K562 (cell line): ENCODE results near the gene SERPINA6. TPM values are rescaled to one million over a fixed set of nuclear protein-coding genes. Genes with fewer than 3 reads are reported as not detected.

ENCODE experiments used
- EP300 ChIP-seq: IDR thresholded peaks from 2 replicates; pipeline ENCODE4 v1.6.1; 2012; ENCODE audit warnings: low read length, improper control_type of control experiment
- FOXK2 ChIP-seq, 2 experiments: fragments of 450-650 bp; IDR thresholded peaks in 1 of 2; conservative IDR thresholded peaks in 1 of 2; 2 replicates each; pipeline ENCODE4 v1.6.1; 2016; ENCODE audit warnings: low read depth in 2 of 2, mild to moderate bottlenecking in 1 of 2
- GTF3C2 ChIP-seq: IDR thresholded peaks from 3 replicates; pipeline ENCODE4 v1.6.1; 2011; ENCODE audit warnings: borderline replicate concordance, mild to moderate bottlenecking, moderate library complexity; ENCODE audit not compliant: insufficient read length; ENCODE audit errors: extremely low read depth
- JUNB ChIP-seq: fragments of 450-650 bp; formaldehyde crosslinking; conservative IDR thresholded peaks from 2 replicates; pipeline ENCODE4 v1.4.0; 2020; ENCODE audit warnings: mild to moderate bottlenecking
- MGA ChIP-seq: fragments of 450-650 bp; IDR thresholded peaks from 2 replicates; pipeline ENCODE4 v1.6.1; 2016; ENCODE audit warnings: mild to moderate bottlenecking, moderate library complexity
- NR1H2 ChIP-seq: sonication (generic); formaldehyde crosslinking; IDR thresholded peaks from 2 replicates; pipeline ENCODE4 v1.4.0; 2020; ENCODE audit warnings: mild to moderate bottlenecking, missing genetic modification reagents
- SRF ChIP-seq, 2 experiments: fragments of 250-450, 450-650 bp in 1 of 2; sonication (Bioruptor Pico) in 1 of 2; sonication (generic) in 1 of 2; formaldehyde crosslinking; IDR thresholded peaks; 2 replicates each; pipeline versions ENCODE4 v1.5.0 to v1.5.1; 2020 to 2022; ENCODE audit warnings: mild to moderate bottlenecking in 1 of 2, missing genetic modification reagents in 1 of 2
- polyA plus RNA-seq, 8 experiments: library from polyadenylated mRNA; depleted of rRNA in 4 of 8; stranded (reverse) in 5 of 8; unstranded in 3 of 8; fragments of >200 nt; fragmentation: Nextera tagmentation in 2 of 8; fragmentation: Illumina TruSeq in 1 of 8; extraction: Ambion mirVana in 2 of 8; extraction: Trizol in 1 of 8; gene quantifications; 2 replicates each; pipeline versions ENCODE4 v1.2.1 to v1.2.3, GENCODE V29; 2011 to 2014; ENCODE audit warnings: inconsistent platforms in 1 of 8, missing spikeins in 1 of 8
- total RNA-seq, 7 experiments: library from RNA; depleted of rRNA in 6 of 7; stranded (reverse); fragments of >200 nt in 6 of 7; fragmentation: Illumina TruSeq in 2 of 7; extraction: Trizol in 2 of 7; gene quantifications; 2 replicates each; pipeline versions ENCODE4 v1.2.1 to v1.2.3, GENCODE V29; 2011 to 2021; ENCODE audit warnings: low replicate concordance in 1 of 7

SERPINA6 gene
- total and polyA plus RNA-seq, 9 of the 15 experiments (the other 6 are each of a cell fraction or from before 2014, with no cell fraction given), result not detected

GRCh38 chr14:94330857-94331256, 7.7 kb upstream of the SERPINA6 start (continued):
- TF ChIP-seq MGA (no peak), SRF (CRISPR knock-in tag; IDR thresholded peaks at IDR 0.05) (no peak), JUNB (no peak), GTF3C2 (no peak), EP300 (no peak), NR1H2 (CRISPR knock-in tag) (no peak), FOXK2 (conservative IDR thresholded peaks at IDR 0.05 in 1 of 2, IDR thresholded peaks at IDR 0.05 in 1 of 2; ENCODE audit: low read depth in 2 of 2) (no peak)
